HL-60 (cell line): Measurements from ENCODE around the gene ATP2B1.

ENCODE experiments used
- CTCF ChIP-seq: IDR thresholded peaks from one replicate; pipeline ENCODE4 v1.5.1; 2011; ENCODE audit warnings: low read length, control low read depth, inconsistent platforms; ENCODE audit not compliant: insufficient read depth
- GABPA ChIP-seq: IDR thresholded peaks from 2 replicates; pipeline ENCODE4 v1.6.1; 2012; ENCODE audit warnings: low read depth
- POLR2AphosphoS5 ChIP-seq: IDR thresholded peaks from 2 replicates; pipeline ENCODE4 v1.6.1; 2012; ENCODE audit warnings: low read depth
- REST ChIP-seq: IDR thresholded peaks from 2 replicates; pipeline ENCODE4 v1.6.1; 2012; ENCODE audit warnings: low read depth; ENCODE audit not compliant: insufficient replicate concordance

DNA sequence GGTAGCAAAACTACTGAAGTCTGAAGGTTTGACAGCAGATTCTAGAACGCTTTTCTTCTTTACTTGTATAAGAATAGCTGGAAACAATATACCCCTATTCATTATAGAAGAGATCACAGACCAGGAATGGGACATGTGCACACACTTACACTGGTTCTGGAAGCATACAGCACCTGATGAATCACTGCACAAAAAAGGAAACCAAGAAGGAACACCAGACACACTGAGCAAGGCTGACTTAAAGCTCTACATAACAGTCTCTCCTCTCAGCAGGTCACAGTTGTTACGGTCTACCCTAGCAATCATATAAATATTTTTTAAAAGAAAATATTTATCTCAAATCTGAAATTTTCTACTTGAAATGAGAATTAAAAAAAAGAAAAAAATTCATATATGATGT, 13.5 kb downstream of the ATP2B1 start:
- no peak for TF ChIP-seq CTCF
- TF ChIP-seq REST = no peak
- TF ChIP-seq POLR2AphosphoS5 = no peak
- TF ChIP-seq GABPA = no peak
